Right atrium auricular region (tissue), 2 donors: Measurements from ENCODE around the gene PRKCA. TPM values are rescaled to one million over a fixed set of nuclear protein-coding genes. Genes with fewer than 3 reads are reported as not detected.

Experiments used
- DNase-seq: peaks from one replicate; pipeline ENCODE4 v3.0.0-alpha.2; 2019; ENCODE audit warnings: low spot score
- H3K27ac ChIP-seq, 2 donors: fragments of 200-600 bp; sonication (generic); 1 replicate in 1 of 2; 2 replicates in 1 of 2; pipeline ENCODE4 v1.5.1; 2016 to 2019
- H3K27me3 ChIP-seq, 2 donors: fragments of 200-600 bp; sonication (generic); one replicate each; pipeline versions ENCODE4 v1.5.1 to v1.6.0; 2017 to 2019
- H3K36me3 ChIP-seq: fragments of 200-600 bp; sonication (generic); one replicate; pipeline ENCODE4 v1.5.1; 2016
- H3K4me1 ChIP-seq, 2 donors: fragments of 200-600 bp; sonication (generic); one replicate each; pipeline versions ENCODE4 v1.5.1 to v1.6.0; 2017 to 2019
- H3K4me3 ChIP-seq, 2 donors: fragments of 200-600 bp; sonication (generic); 1 replicate in 1 of 2; 2 replicates in 1 of 2; pipeline ENCODE4 v1.5.1; 2017 to 2019; ENCODE audit warnings: mild to moderate bottlenecking in 1 of 2, moderate library complexity in 1 of 2
- H3K9me3 ChIP-seq, 2 donors: fragments of 200-600 bp; sonication (generic); one replicate each; pipeline ENCODE4 v1.5.1; 2019
- total RNA-seq, 2 donors: library from RNA; depleted of rRNA; stranded (reverse); fragments of >200 nt; gene quantifications; one replicate each; pipeline ENCODE4 v1.1.0, GENCODE V29; 2016
- TF ChIP-seq, protein P1 (sequence below), 2 donors: fragments of 200-600 bp; sonication (generic); IDR thresholded peaks; one replicate each; pipeline ENCODE4 v1.5.1; 2019; ENCODE audit warnings: antibody characterized with exemption in 2 of 2

PRKCA gene
- total RNA-seq, 2 donors from 2014 or later = 6.4 to 6.6 TPM

DNA sequence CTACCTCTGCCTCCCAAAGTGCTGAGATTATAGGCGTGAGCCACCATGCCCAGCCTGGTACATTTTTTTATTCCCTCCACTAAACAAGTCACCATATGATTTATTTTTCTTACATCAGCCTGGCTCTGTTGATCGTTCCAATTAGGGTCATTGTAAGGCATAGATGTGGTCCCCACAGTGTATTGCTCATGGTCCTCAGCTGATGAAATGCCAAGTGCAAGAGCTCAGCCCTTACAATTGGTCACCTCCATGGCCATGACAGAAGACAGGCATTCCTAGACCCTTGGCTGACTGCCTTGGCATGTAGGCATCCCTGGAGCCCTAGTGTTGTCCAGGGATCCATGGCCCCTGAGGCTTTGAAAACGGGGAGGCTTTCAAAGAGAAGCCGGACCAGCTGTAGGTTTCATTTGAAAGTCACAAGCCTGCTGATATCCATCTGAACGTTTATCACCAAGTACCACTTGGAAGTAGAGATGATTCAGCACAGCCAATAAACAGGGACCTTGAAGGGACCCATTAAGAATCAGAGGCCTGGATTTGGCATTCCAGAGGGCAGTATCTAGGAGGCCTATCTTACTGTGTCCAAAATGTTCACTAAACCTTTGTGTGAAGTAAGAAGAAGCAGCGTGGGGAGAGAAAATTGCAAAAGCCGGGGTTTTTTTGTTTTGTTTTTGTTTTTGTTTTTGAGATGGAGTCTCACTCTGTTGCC lies 20.6 kb upstream of the PRKCA start:
- H3K4me1 ChIP-seq = no peaks in the 10 kb centered on the region
- no peaks in the 10 kb centered on the region for H3K36me3 ChIP-seq
- peak; percentile 23 for DNase-seq
- no peak overlapping the region for H3K4me3 ChIP-seq
- H3K27ac ChIP-seq = no peak overlapping the region
- H3K9me3 ChIP-seq = no peaks in the 10 kb centered on the region
- no peaks in the 10 kb centered on the region for H3K27me3 ChIP-seq
- TF ChIP-seq, protein P1, sequence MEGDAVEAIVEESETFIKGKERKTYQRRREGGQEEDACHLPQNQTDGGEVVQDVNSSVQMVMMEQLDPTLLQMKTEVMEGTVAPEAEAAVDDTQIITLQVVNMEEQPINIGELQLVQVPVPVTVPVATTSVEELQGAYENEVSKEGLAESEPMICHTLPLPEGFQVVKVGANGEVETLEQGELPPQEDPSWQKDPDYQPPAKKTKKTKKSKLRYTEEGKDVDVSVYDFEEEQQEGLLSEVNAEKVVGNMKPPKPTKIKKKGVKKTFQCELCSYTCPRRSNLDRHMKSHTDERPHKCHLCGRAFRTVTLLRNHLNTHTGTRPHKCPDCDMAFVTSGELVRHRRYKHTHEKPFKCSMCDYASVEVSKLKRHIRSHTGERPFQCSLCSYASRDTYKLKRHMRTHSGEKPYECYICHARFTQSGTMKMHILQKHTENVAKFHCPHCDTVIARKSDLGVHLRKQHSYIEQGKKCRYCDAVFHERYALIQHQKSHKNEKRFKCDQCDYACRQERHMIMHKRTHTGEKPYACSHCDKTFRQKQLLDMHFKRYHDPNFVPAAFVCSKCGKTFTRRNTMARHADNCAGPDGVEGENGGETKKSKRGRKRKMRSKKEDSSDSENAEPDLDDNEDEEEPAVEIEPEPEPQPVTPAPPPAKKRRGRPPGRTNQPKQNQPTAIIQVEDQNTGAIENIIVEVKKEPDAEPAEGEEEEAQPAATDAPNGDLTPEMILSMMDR (IDR thresholded peaks at IDR 0.05) = no peak

DNA sequence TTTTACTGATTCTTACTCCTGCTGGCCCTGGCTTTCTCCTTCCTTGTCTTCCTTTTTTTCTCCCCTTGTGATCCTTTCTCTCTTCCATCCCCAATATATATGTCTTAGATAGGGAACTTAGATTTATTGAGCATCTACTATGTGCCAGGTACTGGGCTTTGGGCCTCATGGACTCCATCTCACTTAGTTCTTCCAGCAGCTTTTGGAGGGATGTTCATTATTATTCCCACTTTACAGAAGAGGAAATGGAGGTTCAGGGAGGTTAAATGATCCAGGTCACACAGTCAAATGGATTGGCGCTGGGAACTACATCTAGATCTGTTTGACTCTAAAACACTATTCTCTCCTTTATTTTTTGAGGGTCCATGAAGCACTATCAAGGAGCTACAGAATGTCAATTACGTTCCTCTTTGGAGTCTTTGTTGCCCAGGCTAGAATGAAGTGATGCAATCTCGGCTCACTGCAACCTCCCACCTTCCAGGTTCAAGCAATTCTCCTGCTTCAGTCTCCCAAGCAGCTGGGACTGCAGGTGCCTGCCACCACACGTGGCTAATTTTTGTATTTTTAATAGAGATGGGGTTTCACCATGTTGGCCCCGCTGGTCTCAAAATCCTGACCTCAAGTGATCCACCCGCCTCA lies 19.0 kb upstream of the PRKCA start:
- H3K9me3 ChIP-seq = no peaks in the 10 kb centered on the region
- H3K27me3 ChIP-seq = no peaks in the 10 kb centered on the region
- TF ChIP-seq, protein P1 (IDR thresholded peaks at IDR 0.05) = no peak
- H3K27ac ChIP-seq = no peak overlapping the region
- DNase-seq = peak; percentile 30
- H3K4me1 ChIP-seq = no peaks in the 10 kb centered on the region
- no peaks in the 10 kb centered on the region for H3K36me3 ChIP-seq
- H3K4me3 ChIP-seq = no peak overlapping the region

DNA sequence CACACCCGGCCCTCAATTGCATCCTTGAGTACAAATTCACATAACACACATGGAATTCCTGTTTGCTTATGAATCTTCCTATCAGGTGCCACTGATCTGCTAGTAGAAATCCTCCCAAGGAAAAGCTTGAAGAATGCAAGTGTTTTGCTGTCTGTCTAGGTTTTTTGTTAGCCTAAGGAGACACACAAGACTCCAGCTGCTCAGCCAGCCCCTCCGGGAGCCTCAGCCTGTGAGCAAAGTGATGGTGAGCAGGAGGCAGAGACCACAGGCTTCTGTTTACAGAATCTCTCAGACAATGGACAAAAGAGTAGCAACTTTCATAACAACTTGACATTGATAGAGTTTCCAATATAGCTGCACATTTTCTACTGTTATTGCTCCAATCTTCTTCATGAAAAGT lies 18.4 kb upstream of the PRKCA start:
- Histone ChIP-seq H3K9me3 (no peaks in the 10 kb centered on the region), H3K4me3 (no peak overlapping the region), H3K36me3 (no peaks in the 10 kb centered on the region), H3K4me1 (no peaks in the 10 kb centered on the region), H3K27ac (no peak overlapping the region), H3K27me3 (no peaks in the 10 kb centered on the region)
- TF ChIP-seq, protein P1 (IDR thresholded peaks at IDR 0.05) = no peak
- peak; percentile 28 for DNase-seq

DNA sequence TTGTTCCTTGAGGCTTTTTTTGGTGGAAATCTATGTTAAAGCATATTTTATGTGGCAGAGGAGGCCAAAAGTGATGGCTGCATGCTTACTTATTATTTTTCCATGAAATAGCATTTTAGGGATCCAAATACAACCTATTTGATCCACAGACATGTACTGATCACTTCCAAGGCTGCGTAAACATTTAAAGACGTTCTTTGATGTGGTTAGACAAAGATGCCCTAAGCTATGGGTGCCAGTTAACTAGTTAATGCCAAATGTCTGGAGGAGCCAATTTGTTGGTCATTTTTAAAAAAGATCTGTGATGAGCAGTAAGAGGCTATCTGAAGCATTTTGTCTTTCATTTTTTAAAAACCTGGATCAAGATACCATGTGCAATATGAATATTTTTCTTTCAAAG lies 17.3 kb upstream of the PRKCA start:
- Histone ChIP-seq H3K4me1 (no peaks in the 10 kb centered on the region), H3K27ac (no peak overlapping the region), H3K36me3 (no peaks in the 10 kb centered on the region), H3K27me3 (no peaks in the 10 kb centered on the region), H3K9me3 (no peaks in the 10 kb centered on the region), H3K4me3 (no peak overlapping the region)
- TF ChIP-seq, protein P1 (IDR thresholded peaks at IDR 0.05) = no peak
- DNase-seq = no peak

DNA sequence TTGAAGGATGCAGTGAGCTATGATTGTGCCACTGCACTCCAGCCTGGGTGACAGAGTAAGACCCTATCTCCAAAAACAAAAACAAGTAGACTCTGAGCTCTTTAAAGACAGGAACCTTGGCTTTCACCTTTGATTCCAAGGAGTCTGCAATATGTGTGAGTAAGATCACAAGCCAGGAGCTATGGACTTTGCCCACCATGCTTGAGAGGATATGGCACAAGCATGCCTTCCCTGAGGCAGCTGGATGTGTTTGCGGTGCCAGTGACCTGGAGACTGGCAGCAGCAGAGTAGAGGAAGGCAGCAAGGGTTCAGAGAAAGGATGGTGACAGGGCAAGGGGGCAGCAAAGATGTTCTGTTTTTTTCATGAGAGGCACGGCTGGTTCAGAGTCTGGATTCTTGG lies 14.5 kb upstream of the PRKCA start:
- H3K27ac ChIP-seq = no peak overlapping the region
- peak; percentile 28 for DNase-seq
- no peaks in the 10 kb centered on the region for H3K36me3 ChIP-seq
- H3K27me3 ChIP-seq = no peaks in the 10 kb centered on the region
- TF ChIP-seq, protein P1 (IDR thresholded peaks at IDR 0.05) = no peak
- H3K4me1 ChIP-seq = no peaks in the 10 kb centered on the region
- H3K4me3 ChIP-seq = no peak overlapping the region
- H3K9me3 ChIP-seq = no peaks in the 10 kb centered on the region
